NCI-H2227 (cell line): Measurements from ENCODE around the gene KRT27.
A peak's percentile ranks its signal among the peaks of the same experiment; 100 is the strongest.

Experiments used
- DNase-seq: peaks from one replicate; lab custom pipeline; 2025; ENCODE audit not compliant: unreplicated experiment; lab: John Stamatoyannopoulos, UW

KRT27 gene

GRCh38 chr17:40810494-40810893, 28.1 kb upstream of the KRT27 start:
- DNase-seq = no peak

GRCh38 chr17:40809721-40810421, 27.5 kb upstream of the KRT27 start:
- no peak for DNase-seq

GRCh38 chr17:40806131-40806530, 23.8 kb upstream of the KRT27 start:
- DNase-seq = no peak

GRCh38 chr17:40803617-40804082, 21.3 kb upstream of the KRT27 start:
- DNase-seq = peak; percentile 88

- no peak for DNase-seq
These were observed 18.8 kb upstream of the KRT27 start for GRCh38 chr17:40801157-40801556.

- DNase-seq = no peak
These were observed 18.0 kb upstream of the KRT27 start for GRCh38 chr17:40800381-40800780.

GRCh38 chr17:40799859-40800258, 17.5 kb upstream of the KRT27 start, which contains the start of gene KRT28:
KRT28 (minus strand) TSS chr17:40799959; CDS start chr17:40799893, 66 bp downstream.
- no peak for DNase-seq

- DNase-seq = no peak
These were observed 14.5 kb upstream of the KRT27 start for GRCh38 chr17:40796846-40797245.

GRCh38 chr17:40795019-40795667, 12.8 kb upstream of the KRT27 start:
- no peak for DNase-seq

- no peak for DNase-seq
These were observed 12.1 kb upstream of the KRT27 start for GRCh38 chr17:40794466-40794865.

- DNase-seq = peak; percentile 38
These were observed 11.5 kb upstream of the KRT27 start for GRCh38 chr17:40793832-40794231.

- DNase-seq = peak; percentile 6
These were observed 9.6 kb upstream of the KRT27 start for GRCh38 chr17:40791787-40792436.

- DNase-seq = no peak
These were observed 8.8 kb upstream of the KRT27 start for GRCh38 chr17:40791111-40791510.

GRCh38 chr17:40779181-40779909, 3.0 kb downstream of the KRT27 start:
- peak; percentile 58 for DNase-seq

- DNase-seq = no peak
These were observed 3.9 kb downstream of the KRT27 start for GRCh38 chr17:40778461-40778860.

GRCh38 chr17:40777971-40778370, 4.4 kb downstream of the KRT27 start:
- DNase-seq = no peak

- DNase-seq = no peak
These were observed 4.9 kb downstream of the KRT27 start for GRCh38 chr17:40777459-40777858.

- no peak for DNase-seq
These were observed 6.4 kb downstream of the KRT27 start for GRCh38 chr17:40775945-40776344.

- DNase-seq = no peak
These were observed 10.2 kb downstream of the KRT27 start, which contains the start of gene KRT26 for GRCh38 chr17:40772101-40772500. KRT26 (minus strand) TSS chr17:40772201; CDS start chr17:40772113, 88 bp downstream.

- DNase-seq = no peak
These were observed 16.7 kb downstream of the KRT27 start for GRCh38 chr17:40765657-40766056.

GRCh38 chr17:40763752-40764151, 18.6 kb downstream of the KRT27 start:
- no peak for DNase-seq
